H1 (cell line): ENCODE measurements around the gene CACNB2.

Source experiments
- CHD2 ChIP-seq: IDR thresholded peaks from 2 replicates; pipeline ENCODE4 v1.6.1; 2012; ENCODE audit warnings: low read length, improper control_type of control experiment
- CREB1 ChIP-seq: IDR thresholded peaks from 2 replicates; pipeline ENCODE4 v1.6.1; 2012; ENCODE audit warnings: inconsistent platforms
- EZH2 ChIP-seq: fragments of 200-600 bp; sonication (generic); IDR thresholded peaks from 2 replicates; pipeline ENCODE4 v1.7.1; 2012; ENCODE audit warnings: low read depth, mild to moderate bottlenecking, moderate library complexity, low read length, inconsistent platforms; ENCODE audit not compliant: severe bottlenecking
- FOSL1 ChIP-seq: IDR thresholded peaks from 2 replicates; pipeline ENCODE4 v1.6.1; 2011; ENCODE audit warnings: mild to moderate bottlenecking, low read depth, low read length, moderate library complexity; ENCODE audit not compliant: insufficient read depth
- HDAC6 ChIP-seq: IDR thresholded peaks from one replicate; pipeline ENCODE4 v1.7.1; 2012; ENCODE audit warnings: low read depth, mild to moderate bottlenecking, inconsistent platforms, low read length, moderate library complexity
- JUN ChIP-seq: IDR thresholded peaks from 2 replicates; pipeline ENCODE4 v1.6.1; 2011; ENCODE audit warnings: low read depth, mild to moderate bottlenecking, improper control_type of control experiment, low read length
- MAFK ChIP-seq: IDR thresholded peaks from 2 replicates; pipeline ENCODE4 v1.6.1; 2012; ENCODE audit warnings: low read depth, mild to moderate bottlenecking, improper control_type of control experiment, low read length
- POLR2AphosphoS5 ChIP-seq: IDR thresholded peaks from 2 replicates; pipeline ENCODE4 v1.6.1; 2011; ENCODE audit warnings: low read depth, low read length
- RAD21 ChIP-seq, 2 experiments: IDR thresholded peaks in 1 of 2; conservative IDR thresholded peaks in 1 of 2; 2 replicates each; pipeline ENCODE4 v1.6.1; 2011; ENCODE audit warnings: low read depth in 2 of 2, low read length in 2 of 2, improper control_type of control experiment in 1 of 2, inconsistent platforms in 1 of 2, mild to moderate bottlenecking in 1 of 2, moderate library complexity in 1 of 2
- RFX5 ChIP-seq: IDR thresholded peaks from 2 replicates; pipeline ENCODE4 v1.6.1; 2011; ENCODE audit warnings: low read depth, low read length, improper control_type of control experiment, borderline replicate concordance
- TF ChIP-seq, protein P1 (sequence below), 3 experiments: IDR thresholded peaks; 1 replicate in 2 of 3; 2 replicates in 1 of 3; pipeline versions ENCODE4 v1.5.1 to v1.6.1; 2011; ENCODE audit warnings: low read length in 3 of 3, mild to moderate bottlenecking in 3 of 3, inconsistent platforms in 2 of 3, low read depth in 1 of 3, moderate library complexity in 1 of 3; ENCODE audit not compliant: insufficient read depth in 1 of 3; ENCODE audit errors: control extremely low read depth in 1 of 3
- TF ChIP-seq, protein P2 (sequence below): IDR thresholded peaks from 2 replicates; pipeline ENCODE4 v1.6.1; 2011; ENCODE audit warnings: low read length, improper control_type of control experiment

DNA sequence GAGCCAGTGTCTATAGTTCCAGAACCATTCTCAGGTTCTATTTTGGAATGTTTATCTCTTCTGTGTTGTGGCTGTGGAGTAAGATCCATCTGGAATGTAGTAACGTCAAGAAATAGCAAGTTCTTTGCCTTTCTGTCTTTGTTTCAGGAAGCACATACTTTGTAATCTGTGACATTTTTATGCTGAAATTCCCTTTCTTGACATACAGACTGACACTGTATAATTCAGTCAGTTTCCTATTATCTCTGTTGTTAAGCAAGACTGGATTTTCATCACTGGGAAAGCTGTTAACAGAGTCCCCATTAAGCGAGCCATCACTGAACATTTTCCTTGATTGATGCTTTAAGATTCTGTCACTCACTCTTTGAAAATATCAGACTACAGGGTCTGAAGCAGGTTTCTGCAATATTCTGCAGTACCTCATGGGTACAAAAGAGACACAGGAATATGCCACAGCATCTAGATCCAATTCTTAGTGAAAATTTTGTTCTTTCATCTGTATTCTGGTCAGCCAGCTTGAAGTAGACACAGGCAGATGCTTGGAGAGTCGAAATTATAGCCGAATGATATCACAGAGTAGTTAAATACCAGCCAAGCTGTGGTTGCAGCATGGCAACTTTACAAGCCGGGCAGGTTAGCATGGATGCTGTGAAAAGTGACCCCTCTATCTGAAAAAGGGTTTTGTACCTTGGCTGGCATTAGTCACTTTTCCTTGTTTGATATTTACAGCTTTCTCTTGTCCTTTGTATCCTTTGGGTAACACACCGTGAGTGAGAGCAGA is 62.6 kb downstream of the CACNB2 start:
- TF ChIP-seq RAD21 (IDR thresholded peaks at IDR 0.05 in 1 of 2, conservative IDR thresholded peaks at IDR 0.05 in 1 of 2; ENCODE audit: low read depth in 2 of 2, low read length in 2 of 2) (no peak), RFX5 (no peak), MAFK (no peak), JUN (no peak), FOSL1 (no peak), CREB1 (no peak), EZH2 (no peak), HDAC6 (no peak), POLR2AphosphoS5 (no peak), CHD2 (no peak)
- TF ChIP-seq, protein P1, sequence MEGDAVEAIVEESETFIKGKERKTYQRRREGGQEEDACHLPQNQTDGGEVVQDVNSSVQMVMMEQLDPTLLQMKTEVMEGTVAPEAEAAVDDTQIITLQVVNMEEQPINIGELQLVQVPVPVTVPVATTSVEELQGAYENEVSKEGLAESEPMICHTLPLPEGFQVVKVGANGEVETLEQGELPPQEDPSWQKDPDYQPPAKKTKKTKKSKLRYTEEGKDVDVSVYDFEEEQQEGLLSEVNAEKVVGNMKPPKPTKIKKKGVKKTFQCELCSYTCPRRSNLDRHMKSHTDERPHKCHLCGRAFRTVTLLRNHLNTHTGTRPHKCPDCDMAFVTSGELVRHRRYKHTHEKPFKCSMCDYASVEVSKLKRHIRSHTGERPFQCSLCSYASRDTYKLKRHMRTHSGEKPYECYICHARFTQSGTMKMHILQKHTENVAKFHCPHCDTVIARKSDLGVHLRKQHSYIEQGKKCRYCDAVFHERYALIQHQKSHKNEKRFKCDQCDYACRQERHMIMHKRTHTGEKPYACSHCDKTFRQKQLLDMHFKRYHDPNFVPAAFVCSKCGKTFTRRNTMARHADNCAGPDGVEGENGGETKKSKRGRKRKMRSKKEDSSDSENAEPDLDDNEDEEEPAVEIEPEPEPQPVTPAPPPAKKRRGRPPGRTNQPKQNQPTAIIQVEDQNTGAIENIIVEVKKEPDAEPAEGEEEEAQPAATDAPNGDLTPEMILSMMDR (IDR thresholded peaks at IDR 0.05; ENCODE audit: control extremely low read depth in 1 of 3, insufficient read depth in 1 of 3, low read depth in 1 of 3, low read length in 3 of 3) = no peak
- TF ChIP-seq, protein P2, sequence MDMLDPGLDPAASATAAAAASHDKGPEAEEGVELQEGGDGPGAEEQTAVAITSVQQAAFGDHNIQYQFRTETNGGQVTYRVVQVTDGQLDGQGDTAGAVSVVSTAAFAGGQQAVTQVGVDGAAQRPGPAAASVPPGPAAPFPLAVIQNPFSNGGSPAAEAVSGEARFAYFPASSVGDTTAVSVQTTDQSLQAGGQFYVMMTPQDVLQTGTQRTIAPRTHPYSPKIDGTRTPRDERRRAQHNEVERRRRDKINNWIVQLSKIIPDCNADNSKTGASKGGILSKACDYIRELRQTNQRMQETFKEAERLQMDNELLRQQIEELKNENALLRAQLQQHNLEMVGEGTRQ = no peak
